GM19239 (cell line): ENCODE data around the gene VSTM2L.
"Not testable (repeated sequence)": the region's sequence is repeated elsewhere in the genome, so short reads cannot be mapped to it uniquely, and the experiment has no call there.

ENCODE experiments used
- DNase-seq: peaks from one replicate; pipeline ENCODE4 v3.0.0; 2011; ENCODE audit warnings: low spot score; ENCODE audit not compliant: insufficient read length
- FAIRE-seq: peaks from 2 replicates; lab custom pipeline; 2011; peaks lifted over from hg19 to GRCh38; lab: Jason Lieb, UNC

The VSTM2L gene, protein sequence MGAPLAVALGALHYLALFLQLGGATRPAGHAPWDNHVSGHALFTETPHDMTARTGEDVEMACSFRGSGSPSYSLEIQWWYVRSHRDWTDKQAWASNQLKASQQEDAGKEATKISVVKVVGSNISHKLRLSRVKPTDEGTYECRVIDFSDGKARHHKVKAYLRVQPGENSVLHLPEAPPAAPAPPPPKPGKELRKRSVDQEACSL

DNA sequence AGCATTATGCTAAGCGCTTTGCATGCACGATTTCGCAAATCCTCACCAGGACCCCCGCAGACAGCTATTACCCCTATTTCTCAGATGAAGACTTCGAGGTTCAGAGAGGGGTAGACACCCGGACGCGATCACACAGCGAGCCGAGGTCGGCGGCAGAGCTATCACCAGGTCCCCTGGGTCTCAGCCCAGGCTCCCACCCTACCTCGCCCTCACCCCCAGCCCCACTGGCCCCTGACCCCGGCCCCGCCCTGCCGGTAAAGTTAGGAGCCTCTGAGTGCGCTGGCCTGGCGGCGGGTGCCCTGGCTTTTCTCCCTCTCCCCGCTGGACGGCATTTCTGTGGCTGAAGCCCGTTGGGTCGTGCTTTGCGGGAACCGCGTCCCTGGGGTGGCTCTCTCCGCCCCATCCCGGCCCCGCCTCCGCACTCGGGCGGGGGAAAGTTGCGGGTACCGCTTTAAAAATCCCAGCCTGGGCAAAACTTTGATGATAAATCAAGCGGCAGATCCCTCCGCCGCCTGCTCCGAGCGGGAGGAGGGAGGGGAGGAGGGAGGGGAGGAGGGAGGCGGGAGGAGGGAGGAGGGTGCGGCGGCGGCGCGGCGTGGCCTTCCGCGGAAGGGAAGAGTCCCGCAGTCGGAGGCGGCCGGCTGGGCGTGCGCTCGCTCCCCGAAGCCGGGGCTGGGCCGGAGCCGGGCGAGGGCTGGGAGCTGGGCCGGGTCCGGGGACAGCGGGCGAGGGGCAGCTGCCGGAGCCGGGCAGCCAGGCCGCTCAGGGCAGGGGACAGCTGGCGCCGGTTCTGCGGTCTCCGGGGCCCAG, at the start of gene VSTM2L:
Gene VSTM2L, plus strand, starts transcription at position 624 of the 810 bp plus-strand sequence. CDS start 224 bp downstream, outside the sequence.
- DNase-seq: no peak

GRCh38 chr20:37853823-37854375, 49.0 kb upstream of the VSTM2L start:
- DNase-seq (peak; percentile 24), FAIRE-seq (peak; percentile 93)

More for the DNA sequence above, at the start of gene VSTM2L:
- no peak for FAIRE-seq

GRCh38 chr20:37856034-37856433, 46.9 kb upstream of the VSTM2L start:
- not testable (repeated sequence) for DNase-seq, FAIRE-seq

DNA sequence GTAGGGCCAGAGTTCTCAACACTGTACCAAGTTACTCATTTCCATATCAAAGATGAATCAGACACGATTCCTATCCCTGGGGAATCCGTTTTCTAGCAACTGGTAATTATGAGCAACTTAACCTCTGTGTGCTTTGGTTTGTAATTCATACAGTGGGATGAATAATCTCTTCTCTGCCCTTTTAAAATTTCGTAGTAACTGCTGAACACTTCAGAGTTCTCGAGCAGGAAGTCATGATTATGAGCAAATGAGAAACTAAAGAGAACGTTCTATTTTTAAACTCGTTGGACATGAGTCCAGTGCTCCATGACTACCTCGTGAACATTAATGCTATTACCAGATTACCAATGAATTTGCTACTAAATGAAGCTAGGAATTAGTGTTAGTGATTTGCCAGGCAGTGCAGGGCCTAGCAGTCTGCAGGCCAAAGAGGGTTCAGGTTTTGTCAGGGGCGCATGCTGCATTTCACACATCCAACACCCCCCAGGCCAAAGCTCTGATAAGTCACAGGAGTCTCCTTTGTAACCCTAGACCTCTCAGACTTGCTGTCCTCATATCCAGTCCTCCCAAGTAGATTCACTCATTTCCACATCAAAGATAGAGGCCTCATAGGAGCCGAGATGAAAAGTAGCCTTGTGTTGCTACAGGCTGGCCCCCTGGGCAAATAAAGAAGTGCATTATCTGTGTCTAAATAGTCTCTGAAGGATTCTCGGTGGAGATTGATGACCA, 45.8 kb upstream of the VSTM2L start:
- peak; percentile 33 for FAIRE-seq
- no peak for DNase-seq

GRCh38 chr20:37859406-37860171, 43.3 kb upstream of the VSTM2L start:
- FAIRE-seq (no peak), DNase-seq (no peak)

DNA sequence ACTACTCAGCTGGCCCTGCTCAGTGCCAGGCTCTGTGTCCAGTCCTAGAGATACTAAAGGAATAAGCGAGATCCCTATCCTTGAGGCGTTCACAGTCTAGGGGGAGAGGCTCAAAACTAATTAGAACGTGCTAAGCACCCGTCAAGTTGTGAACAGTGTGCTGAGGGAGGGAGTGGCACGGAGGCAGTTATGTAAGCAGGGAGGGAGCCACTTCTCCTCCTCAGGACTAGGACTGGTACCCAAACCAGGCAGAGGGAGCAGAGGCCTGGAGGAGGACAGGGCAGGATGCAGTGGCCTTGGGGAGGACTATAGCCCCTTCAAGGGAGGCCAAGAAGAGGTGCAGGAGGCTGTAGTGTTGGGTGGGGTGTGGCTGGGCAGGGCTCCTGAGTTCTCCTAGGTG, 39.6 kb upstream of the VSTM2L start:
- FAIRE-seq (no peak), DNase-seq (no peak)

DNA sequence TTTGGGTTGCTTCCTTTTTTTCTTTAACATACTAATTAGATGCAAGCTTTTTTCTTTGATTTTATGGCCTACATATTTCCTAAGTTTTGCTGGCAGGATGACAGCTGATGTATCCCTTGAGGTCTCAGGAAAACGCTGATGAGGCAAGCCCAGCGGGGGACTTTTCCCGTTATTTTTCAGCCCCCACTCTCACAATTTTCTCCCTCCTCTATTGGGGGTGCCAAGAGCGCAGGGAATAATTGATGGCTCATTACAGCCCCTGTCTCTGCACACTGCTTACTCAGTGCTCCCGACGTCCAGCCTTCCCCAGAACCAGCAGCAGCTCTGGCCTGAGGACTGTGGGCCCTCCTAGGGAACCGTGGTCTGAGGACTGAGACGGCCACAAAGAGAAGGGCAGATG, 38.6 kb upstream of the VSTM2L start:
- DNase-seq (no peak), FAIRE-seq (no peak)

GRCh38 chr20:37866051-37866450, 36.9 kb upstream of the VSTM2L start:
- FAIRE-seq (no peak), DNase-seq (no peak)

GRCh38 chr20:37867289-37868195, 35.4 kb upstream of the VSTM2L start:
- no peak for DNase-seq
- no peak for FAIRE-seq

GRCh38 chr20:37868851-37869333, 34.0 kb upstream of the VSTM2L start:
- FAIRE-seq: no peak
- no peak for DNase-seq

DNA sequence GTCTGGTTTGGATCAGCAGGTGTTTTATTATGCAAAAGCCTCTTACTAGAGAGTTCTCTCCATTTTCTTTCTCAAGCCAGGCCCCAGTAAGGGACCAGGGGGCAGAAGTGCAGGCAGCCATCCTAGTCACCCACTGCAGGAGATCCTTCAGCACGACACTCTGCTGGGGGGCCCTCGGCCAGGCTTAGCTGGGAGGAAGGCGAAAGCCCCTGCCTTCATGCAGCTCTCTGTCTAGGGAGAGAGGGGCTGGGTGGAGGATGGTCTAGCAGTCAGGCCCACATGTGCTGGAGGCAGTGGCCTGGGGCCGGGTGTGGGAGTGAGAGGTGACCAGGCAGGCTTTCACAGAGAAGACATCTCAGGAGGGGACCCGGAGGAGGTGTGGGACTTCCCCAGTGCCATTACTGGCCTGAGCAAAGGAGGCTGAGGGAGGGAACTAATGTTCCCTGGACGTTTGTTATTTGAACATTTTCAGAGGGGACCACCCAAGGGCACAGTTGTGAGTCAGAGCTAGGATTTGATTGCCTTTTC, 33.5 kb upstream of the VSTM2L start:
- FAIRE-seq (no peak), DNase-seq (no peak)

DNA sequence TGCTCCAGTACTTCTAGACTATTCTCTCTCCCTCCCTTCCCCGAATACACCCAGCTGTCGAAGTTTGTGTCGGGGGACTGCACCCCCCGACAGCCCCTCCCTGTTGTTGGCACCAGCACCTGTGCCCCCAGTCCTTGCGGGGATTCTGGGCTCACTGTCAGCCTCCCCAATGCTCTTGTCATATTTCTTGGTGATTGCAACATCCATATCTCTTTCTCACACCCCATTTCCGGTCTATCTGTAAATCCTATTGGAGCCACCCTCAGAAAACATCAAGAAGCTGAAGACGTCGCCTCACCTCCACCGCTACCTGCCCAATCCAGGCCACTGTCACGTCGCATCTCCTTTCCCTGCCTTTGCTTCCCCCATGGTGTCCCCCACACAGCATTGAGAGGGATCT, 32.6 kb upstream of the VSTM2L start:
- FAIRE-seq: no peak
- DNase-seq: no peak

GRCh38 chr20:37871751-37872150, 31.2 kb upstream of the VSTM2L start:
- DNase-seq (no peak), FAIRE-seq (no peak)

GRCh38 chr20:37872161-37872560, 30.8 kb upstream of the VSTM2L start:
- DNase-seq: no peak
- FAIRE-seq: no peak

- no peak for DNase-seq
- FAIRE-seq: no peak
Observed at GRCh38 chr20:37873884-37874283, 29.0 kb upstream of the VSTM2L start.

DNA sequence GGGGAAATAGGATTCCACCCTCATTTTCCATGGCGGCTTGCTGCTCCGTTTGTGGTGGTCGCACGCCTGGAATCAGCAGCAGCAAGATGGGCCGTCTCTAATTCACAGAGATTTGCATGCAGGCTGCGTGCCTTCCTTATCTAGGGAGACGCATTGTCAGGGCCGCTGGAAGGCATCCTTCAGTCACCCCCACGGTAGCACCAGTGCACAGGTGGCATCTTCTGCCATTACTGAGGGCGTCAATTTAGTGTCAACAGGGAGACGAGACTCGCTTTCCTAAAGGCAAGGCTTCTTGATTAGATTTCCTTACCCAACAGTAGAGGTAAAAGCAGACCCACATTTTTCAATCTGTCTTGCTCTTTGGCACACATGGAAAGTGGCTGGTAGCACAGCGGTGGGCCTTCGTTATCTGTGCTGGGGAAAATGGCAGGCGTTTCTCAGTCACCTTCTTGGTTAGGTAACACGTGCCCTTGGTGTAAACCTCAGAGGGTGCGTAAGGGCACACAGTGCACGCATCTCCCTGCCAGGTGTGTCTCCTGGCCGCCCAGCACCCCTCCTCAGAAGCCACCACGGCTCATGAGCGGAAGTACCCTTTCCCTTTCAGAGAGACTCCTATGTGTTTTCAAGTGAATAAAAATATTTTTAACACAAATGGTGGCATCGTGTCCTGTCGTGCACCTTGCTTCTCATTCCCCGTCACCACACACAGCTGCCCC, 27.3 kb upstream of the VSTM2L start:
- DNase-seq (no peak), FAIRE-seq (no peak)

DNA sequence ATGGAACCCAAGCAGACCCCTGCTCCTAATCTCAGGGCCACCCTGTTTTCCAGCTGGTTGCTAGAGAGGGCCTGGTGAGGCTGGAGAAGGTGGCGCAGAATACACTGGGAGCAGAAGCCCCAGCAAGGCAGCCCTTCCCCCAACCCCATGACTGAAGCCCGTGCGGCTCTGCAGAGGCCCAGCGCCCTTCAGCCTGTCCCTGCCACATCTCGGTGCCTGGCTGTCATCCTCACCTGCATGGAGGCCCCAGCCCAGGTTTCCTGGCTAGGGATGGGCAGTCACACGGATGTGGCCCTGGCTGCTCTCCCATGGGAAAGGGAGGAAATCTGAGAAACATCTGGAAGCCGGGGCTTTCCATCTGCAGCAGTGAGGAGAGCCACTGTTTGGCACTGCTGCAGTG, 26.1 kb upstream of the VSTM2L start:
- no peak for FAIRE-seq

More for the DNA sequence above, 26.1 kb upstream of the VSTM2L start:
- no peak for DNase-seq
